GM12878 (cell line): ENCODE results near the gene MAST2. TPM values are rescaled to one million over a fixed set of nuclear protein-coding genes. Genes with fewer than 3 reads are reported as not detected.
A peak's percentile ranks its signal among the peaks of the same experiment; 100 is the strongest.

ENCODE experiments used
- ATAC-seq: fragments of 200-7000 bp; cut with Tn5 transposase; 3 replicates; pipeline ENCODE4 v1.9.1; 2020; ENCODE audit warnings: mild to moderate bottlenecking, moderate library complexity
- BruUV-seq: library from RNA; stranded (reverse); fragments of 400-500 nt; replicated peaks from 2 replicates; lab custom pipeline; 2021; lab: Mats Ljungman, UMichigan
- CTCF ChIA-PET: fragments of 300-600 bp; sonication (Branson Sonifier 250); formaldehyde crosslinking; extraction: SDS; loops from one replicate; lab custom pipeline; 2021; ENCODE audit warnings: inconsistent platforms; lab: Yijun Ruan, JAX
- POLR2A ChIA-PET: fragments of 350-600 bp; formaldehyde crosslinking; extraction: SDS; loops from one replicate; lab custom pipeline; 2021; ENCODE audit warnings: inconsistent platforms; lab: Charles Lee
- RAD21 ChIA-PET: fragments of 300-600 bp; sonication (Branson Sonifier 250); formaldehyde crosslinking; loops from one replicate; lab custom pipeline; 2023; ENCODE audit warnings: antibody characterized with exemption; ENCODE audit not compliant: unreplicated experiment; lab: Charles Lee
- SMC1A ChIA-PET: fragments of 300-600 bp; sonication (Branson Sonifier 250); formaldehyde crosslinking; loops from one replicate; lab custom pipeline; 2023; ENCODE audit not compliant: unreplicated experiment, uncharacterized antibody; lab: Charles Lee
- DNase-seq: peaks from one replicate; pipeline ENCODE4 v3.0.0-alpha.2; 2011; ENCODE audit warnings: low read depth, low spot score
- FAIRE-seq: peaks from 3 replicates; lab custom pipeline; 2011; peaks lifted over from hg19 to GRCh38; lab: Jason Lieb, UNC
- H2AFZ ChIP-seq: 2 replicates; pipeline ENCODE4 v1.6.0; 2011; ENCODE audit warnings: low read depth, low read length, control low read depth; ENCODE audit not compliant: control insufficient read depth
- H3K27ac ChIP-seq: 2 replicates; pipeline ENCODE4 v1.5.1; 2011; ENCODE audit warnings: control low read depth; ENCODE audit not compliant: control insufficient read depth, insufficient read depth
- H3K27me3 ChIP-seq, 2 experiments: replicated peaks in 1 of 2; 2 replicates each; pipeline versions ENCODE4 v1.6.0 to v1.6.1; 2011; ENCODE audit warnings: low read length in 1 of 2; ENCODE audit not compliant: control insufficient read depth in 2 of 2, insufficient read depth in 2 of 2
- H3K36me3 ChIP-seq, 2 experiments: 2 replicates each; pipeline ENCODE4 v1.5.1; 2011; ENCODE audit warnings: low read length in 1 of 2; ENCODE audit not compliant: control insufficient read depth in 2 of 2, insufficient read depth in 2 of 2
- H3K4me1 ChIP-seq: 2 replicates; pipeline ENCODE4 v1.6.1; 2011; ENCODE audit warnings: mild to moderate bottlenecking, low read length, moderate library complexity, mixed read lengths; ENCODE audit not compliant: control insufficient read depth, insufficient read depth
- H3K4me2 ChIP-seq: 2 replicates; pipeline ENCODE4 v1.6.0; 2011; ENCODE audit warnings: control low read depth; ENCODE audit not compliant: control insufficient read depth, insufficient read depth
- H3K4me3 ChIP-seq: fragments of 200-600 bp; sonication (generic); 2 replicates; pipeline ENCODE4 v1.5.1; 2016
- H3K79me2 ChIP-seq: 2 replicates; pipeline ENCODE4 v1.6.0; 2011; ENCODE audit warnings: low read length; ENCODE audit not compliant: control insufficient read depth, insufficient read depth
- H3K9ac ChIP-seq: 2 replicates; pipeline ENCODE4 v1.8.0; 2011; ENCODE audit warnings: low read length, control low read depth, mixed read lengths; ENCODE audit not compliant: control insufficient read depth, insufficient read depth
- H3K9me3 ChIP-seq: replicated peaks from 3 replicates; pipeline ENCODE4 v1.5.1; 2011; ENCODE audit warnings: mild to moderate bottlenecking, low read length; ENCODE audit not compliant: control insufficient read depth, insufficient read depth
- H4K20me1 ChIP-seq: 2 replicates; pipeline ENCODE4 v1.6.0; 2011; ENCODE audit not compliant: control insufficient read depth, insufficient read depth
- CEBPZ ChIP-seq: fragments of 150-350 bp; IDR thresholded peaks from 2 replicates; pipeline ENCODE4 v1.6.1; 2016; ENCODE audit warnings: low read depth, low read length
- CHD2 ChIP-seq: IDR thresholded peaks from 2 replicates; pipeline ENCODE4 v1.6.1; 2011; ENCODE audit warnings: low read depth, low read length, improper control_type of control experiment, borderline replicate concordance
- CHD4 ChIP-seq: fragments of 200-600 bp; sonication (generic); IDR thresholded peaks from 2 replicates; pipeline ENCODE4 v1.6.1; 2016; ENCODE audit warnings: mild to moderate bottlenecking
- EP300 ChIP-seq, 2 experiments: fragments of 150-350 bp in 1 of 2; IDR thresholded peaks; 2 replicates each; pipeline ENCODE4 v1.6.1; 2011 to 2012; ENCODE audit warnings: low read depth in 2 of 2, low read length in 2 of 2, borderline replicate concordance in 1 of 2, improper control_type of control experiment in 1 of 2, inconsistent platforms in 1 of 2; ENCODE audit not compliant: control insufficient read depth in 1 of 2
- KLF5 ChIP-seq: fragments of 450-650 bp; IDR thresholded peaks from 2 replicates; pipeline ENCODE4 v1.6.1; 2014; ENCODE audit warnings: mild to moderate bottlenecking; ENCODE audit not compliant: partially characterized antibody
- MXI1 ChIP-seq: fragments of 150-350 bp; IDR thresholded peaks from 2 replicates; pipeline ENCODE4 v1.6.1; 2011; ENCODE audit warnings: low read depth, mild to moderate bottlenecking, inconsistent platforms, low read length, improper control_type of control experiment
- MYB ChIP-seq: fragments of 150-350 bp; IDR thresholded peaks from 2 replicates; pipeline ENCODE4 v1.6.1; 2014; ENCODE audit warnings: mild to moderate bottlenecking, low read depth, low read length, borderline replicate concordance
- NR2F1 ChIP-seq: fragments of 450-650 bp; conservative IDR thresholded peaks from 2 replicates; pipeline ENCODE4 v1.6.1; 2017; ENCODE audit warnings: mild to moderate bottlenecking
- POLR2A ChIP-seq: IDR thresholded peaks from 2 replicates; pipeline ENCODE4 v1.6.1; 2011; ENCODE audit warnings: low read depth, mild to moderate bottlenecking, low read length
- POLR2AphosphoS2 ChIP-seq: IDR thresholded peaks from 2 replicates; pipeline ENCODE4 v1.6.1; 2011; ENCODE audit warnings: low read depth, mild to moderate bottlenecking, low read length, improper control_type of control experiment, moderate library complexity
- RCOR1 ChIP-seq: conservative IDR thresholded peaks from 2 replicates; pipeline ENCODE4 v1.6.1; 2012; ENCODE audit warnings: low read depth, low read length, improper control_type of control experiment
- RELA ChIP-seq: fragments of 450-650 bp; IDR thresholded peaks from 2 replicates; pipeline ENCODE4 v1.8.0; 2014; ENCODE audit warnings: borderline replicate concordance; ENCODE audit not compliant: partially characterized antibody
- SREBF1 ChIP-seq: IDR thresholded peaks from 2 replicates; pipeline ENCODE4 v1.6.1; 2012; ENCODE audit warnings: mild to moderate bottlenecking, low read length
- ZBED1 ChIP-seq: IDR thresholded peaks from 2 replicates; pipeline ENCODE4 v1.6.1; 2016; ENCODE audit warnings: borderline replicate concordance
- ZNF217 ChIP-seq: fragments of 450-650 bp; IDR thresholded peaks from 2 replicates; pipeline ENCODE4 v1.6.1; 2017; ENCODE audit warnings: antibody characterized with exemption, mild to moderate bottlenecking
- ZNF24 ChIP-seq: fragments of 450-650 bp; IDR thresholded peaks from 2 replicates; pipeline ENCODE4 v1.6.1; 2017; ENCODE audit warnings: antibody characterized with exemption, mild to moderate bottlenecking
- ZNF687 ChIP-seq: fragments of 450-650 bp; IDR thresholded peaks from 2 replicates; pipeline ENCODE4 v1.6.1; 2017; ENCODE audit warnings: mild to moderate bottlenecking, moderate library complexity
- ZZZ3 ChIP-seq: IDR thresholded peaks from 2 replicates; pipeline ENCODE4 v1.6.1; 2011; ENCODE audit warnings: low read depth; ENCODE audit not compliant: control insufficient read depth, insufficient read length
- WGBS: methylation state at CpG from one replicate; pipeline ENCODE4 v1.1.6; 2016; ENCODE audit warnings: low lambda C conversion rate; ENCODE audit not compliant: insufficient replicate concordance, insufficient coverage; ENCODE audit errors: missing lambda C conversion rate; 5-methylcytosine and 5-hydroxymethylcytosine counted together
- in situ Hi-C: fragments of 300-500 bp; cut with MboI; formaldehyde crosslinking; loops from 9 replicates; pipeline ENCODE4 v1.14.3; 2018; ENCODE audit warnings: mixed read lengths
- intact Hi-C: fragments of 100-400 bp; cut with micrococcal nuclease; formaldehyde crosslinking; loops from one replicate; pipeline ENCODE4 v1.14.2; 2022; ENCODE audit not compliant: unreplicated experiment
- polyA plus RNA-seq, 11 experiments: library from polyadenylated mRNA; depleted of rRNA in 4 of 11; unstranded in 6 of 11; stranded (reverse) in 5 of 11; fragments of >200 nt; fragmentation: Nextera tagmentation in 4 of 11; fragmentation: Illumina TruSeq in 1 of 11; extraction: Ambion mirVana in 4 of 11; extraction: Trizol in 1 of 11; gene quantifications; 1 replicate in 1 of 11; 2 replicates in 10 of 11; pipeline versions ENCODE4 v1.2.1 to v1.2.3, GENCODE V29; 2011 to 2016; ENCODE audit warnings: inconsistent platforms in 2 of 11, missing spikeins in 2 of 11, low read depth in 1 of 11
- total RNA-seq, 4 experiments: library from RNA; depleted of rRNA in 3 of 4; stranded (reverse); fragments of >200 nt in 3 of 4; fragmentation: Illumina TruSeq in 1 of 4; extraction: Trizol in 1 of 4; gene quantifications; 2 replicates each; pipeline versions ENCODE4 v1.2.1 to v1.2.3, GENCODE V29; 2013 to 2021

Gene MAST2
- total and polyA plus RNA-seq, 10 of the 15 experiments (the other 5 are each of a cell fraction or from before 2014, with no cell fraction given): 1.0 to 28.7 (median 13.8) TPM

DNA sequence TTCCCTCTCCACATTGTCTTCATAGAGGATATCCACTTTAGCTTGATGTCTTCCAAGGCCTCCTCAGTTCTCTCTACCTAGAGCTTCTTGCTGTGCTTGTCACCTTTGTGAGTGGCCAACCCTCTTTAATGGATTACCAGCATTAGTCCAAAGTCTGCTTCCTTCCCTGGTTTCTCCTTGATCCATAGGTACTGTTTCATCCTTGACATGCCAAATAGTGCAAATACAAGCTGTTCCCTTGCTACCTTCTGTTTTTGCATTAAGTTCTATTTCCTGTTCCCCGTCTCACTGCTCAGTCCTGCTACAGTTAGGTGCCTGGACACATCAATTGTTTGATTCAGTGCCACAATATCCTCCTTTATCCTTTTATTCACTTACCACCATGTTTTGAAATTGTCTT lies 19.2 kb downstream of the MAST2 start:
- no TSS peak for BruUV-seq
- FAIRE-seq: no peak
- Histone ChIP-seq H3K27me3 (no peaks in the 10 kb centered on the region), H4K20me1 (no peaks in the 10 kb centered on the region), H3K27ac (peak overlapping the region; percentile 19; the same call in 1 of the 2 replicates), H3K4me2 (no peak overlapping the region), H3K36me3 (peaks cover 0 to 2% of the 10 kb centered on the region in 2 experiments; a peak in 2 of 4 replicates), H3K79me2 (peaks cover 10% of the 10 kb centered on the region), H3K4me1 (peaks cover 7% of the 10 kb centered on the region; the same call in 1 of the 2 replicates), H3K4me3 (no peak overlapping the region), H3K9ac (no peak overlapping the region), H2AFZ (peak overlapping the region; percentile 26; the same call in 1 of the 2 replicates), H3K9me3 (no peaks in the 10 kb centered on the region; the same call in 1 of the 3 replicates)
- 92% methylated on average over 1 of the region's 1 CpG for WGBS
- ChIA-PET CTCF (interaction anchor here (1.6 kb wide), 1 partner anchor 9 kb away, joined by 4 read pairs; no protein-coding TSS in a partner anchor), POLR2A (interaction anchor here (0.6 kb wide), 1 partner anchor 23 kb away, joined by 5 read pairs; no protein-coding TSS in a partner anchor), SMC1A (interaction anchor here (0.7 to 1.3 kb wide), 2 partner anchors 10 to 17 kb away, joined by 3 read pairs; no protein-coding TSS in a partner anchor), RAD21 (no interaction called here)
- no peak for TF ChIP-seq POLR2A
- TF ChIP-seq CHD2: no peak
- TF ChIP-seq ZNF217: no peak
- TF ChIP-seq MXI1: no peak
- no peak for TF ChIP-seq SREBF1
- TF ChIP-seq RELA: no peak
- no peak for TF ChIP-seq CEBPZ
- TF ChIP-seq KLF5: no peak
- TF ChIP-seq RCOR1: no peak
- TF ChIP-seq POLR2AphosphoS2: no peak
- TF ChIP-seq ZZZ3: no peak
- TF ChIP-seq ZNF24: no peak
- no peak for TF ChIP-seq NR2F1
- TF ChIP-seq ZNF687: no peak
- TF ChIP-seq ZBED1: no peak
- TF ChIP-seq MYB: no peak
- TF ChIP-seq CHD4: no peak
- TF ChIP-seq EP300 (IDR thresholded peaks at IDR 0.05; ENCODE audit: borderline replicate concordance in 1 of 2, control insufficient read depth in 1 of 2, low read depth in 2 of 2, low read length in 2 of 2): no peak
- ATAC-seq: no peak
- intact Hi-C loops (no loop called here), in situ Hi-C loops (no loop called here)
- no peak for DNase-seq
